Measurements from ENCODE around the gene FAM20A. TPM values are rescaled to one million over a fixed set of nuclear protein-coding genes. Genes with fewer than 3 reads are reported as not detected.

FAM20A gene
- polyA plus RNA-seq, 3 donors = 0.91 to 1.6 TPM; not detected in 1

- no peak for DNase-seq
- H3K9me3 Mint-ChIP-seq = peaks cover 0 to 12% (median 6%) of the 10 kb centered on the region in 7 donors
- H3K27ac Mint-ChIP-seq = no peak overlapping the region
- intact Hi-C loops (cut with micrococcal nuclease) = no loop called here
- Histone ChIP-seq H4K20me1 (ENCODE audit: insufficient read depth, low read length) (no peaks in the 10 kb centered on the region), H3K36me3 (replicated peaks in 1 of 2; ENCODE audit: control insufficient read depth in 1 of 2, insufficient read depth in 2 of 2, low read length in 2 of 2) (no peaks in the 10 kb centered on the region), H3K27ac (ENCODE audit: low read depth in 1 of 2, low read length in 2 of 2) (no peak overlapping the region), H2AFZ (ENCODE audit: insufficient read depth, low read depth, low read length, poor library complexity, severe bottlenecking) (no peak overlapping the region), H3K4me1 (ENCODE audit: control insufficient read depth in 1 of 2, insufficient read depth in 2 of 2, low read length in 2 of 2) (peaks cover 23 to 34% of the 10 kb centered on the region in 2 donors), H3K4me2 (replicated peaks; ENCODE audit: extremely low read depth, low read length, poor library complexity, severe bottlenecking) (no peak overlapping the region), H3K9me3 (replicated peaks in 1 of 2; ENCODE audit: control insufficient read depth in 1 of 2, insufficient read depth in 1 of 2, low read length in 2 of 2) (peaks cover 0 to 4% of the 10 kb centered on the region in 2 donors), H3K4me3 (replicated peaks in 1 of 3; ENCODE audit: low read depth in 2 of 3, low read length in 3 of 3) (no peak overlapping the region), H3K27me3 (ENCODE audit: control insufficient read depth in 2 of 2, insufficient read depth in 2 of 2, low read length in 2 of 2) (peaks cover 51 to 65% of the 10 kb centered on the region in 2 donors), H3K9ac (ENCODE audit: insufficient read depth, low read length, poor library complexity, severe bottlenecking) (no peak overlapping the region), H3K79me2 (ENCODE audit: insufficient read depth, low read length) (no peaks in the 10 kb centered on the region)
- H3K4me1 Mint-ChIP-seq = peaks cover 33% of the 10 kb centered on the region
- no peak for TF ChIP-seq CTCF (IDR thresholded peaks at IDR 0.05)
- H3K4me3 Mint-ChIP-seq = peak overlapping the region in 1 of 2 donors; percentile 13
- H3K27me3 Mint-ChIP-seq (ENCODE audit: low read depth in 3 of 3) = peaks cover 54 to 73% (median 61%) of the 10 kb centered on the region in 3 donors
- H3K36me3 Mint-ChIP-seq = peaks cover 13 to 30% of the 10 kb centered on the region in 2 donors
- WGBS (ENCODE audit: insufficient coverage) = 100% methylated on average over 2 of the region's 5 CpGs
These were observed 4.7 kb downstream of the FAM20A start for GRCh38 chr17:68596411-68596945.

- peak overlapping the region in 1 of 2 donors; percentile 13 for H3K4me3 Mint-ChIP-seq
- H2AFZ ChIP-seq (ENCODE audit: insufficient read depth, low read depth, low read length, poor library complexity, severe bottlenecking) = no peak overlapping the region
- H3K36me3 ChIP-seq (replicated peaks in 1 of 2; ENCODE audit: control insufficient read depth in 1 of 2, insufficient read depth in 2 of 2, low read length in 2 of 2) = no peaks in the 10 kb centered on the region
- H3K9me3 Mint-ChIP-seq = peaks cover 0 to 9% (median 5%) of the 10 kb centered on the region in 7 donors
- no peak overlapping the region for H3K4me2 ChIP-seq (replicated peaks; ENCODE audit: extremely low read depth, low read length, poor library complexity, severe bottlenecking)
- peaks cover 32% of the 10 kb centered on the region for H3K4me1 Mint-ChIP-seq
- no peaks in the 10 kb centered on the region for H4K20me1 ChIP-seq (ENCODE audit: insufficient read depth, low read length)
- peaks cover 0 to 4% of the 10 kb centered on the region in 2 donors for H3K9me3 ChIP-seq (replicated peaks in 1 of 2; ENCODE audit: control insufficient read depth in 1 of 2, insufficient read depth in 1 of 2, low read length in 2 of 2)
- no peak overlapping the region for H3K27ac ChIP-seq (ENCODE audit: low read depth in 1 of 2, low read length in 2 of 2)
- intact Hi-C loops (cut with micrococcal nuclease) = no loop called here
- no peak overlapping the region for H3K9ac ChIP-seq (ENCODE audit: insufficient read depth, low read length, poor library complexity, severe bottlenecking)
- no peak overlapping the region for H3K4me3 ChIP-seq (replicated peaks in 1 of 3; ENCODE audit: low read depth in 2 of 3, low read length in 3 of 3)
- H3K27me3 Mint-ChIP-seq (ENCODE audit: low read depth in 3 of 3) = peaks cover 55 to 73% (median 56%) of the 10 kb centered on the region in 3 donors
- no peaks in the 10 kb centered on the region for H3K79me2 ChIP-seq (ENCODE audit: insufficient read depth, low read length)
- peaks cover 13 to 30% of the 10 kb centered on the region in 2 donors for H3K36me3 Mint-ChIP-seq
- no peak for DNase-seq
- TF ChIP-seq CTCF (IDR thresholded peaks at IDR 0.05) = no peak
- H3K27ac Mint-ChIP-seq = no peak overlapping the region
- peaks cover 19 to 29% of the 10 kb centered on the region in 2 donors for H3K4me1 ChIP-seq (ENCODE audit: control insufficient read depth in 1 of 2, insufficient read depth in 2 of 2, low read length in 2 of 2)
- peaks cover 46 to 60% of the 10 kb centered on the region in 2 donors for H3K27me3 ChIP-seq (ENCODE audit: control insufficient read depth in 2 of 2, insufficient read depth in 2 of 2, low read length in 2 of 2)
- WGBS (ENCODE audit: insufficient coverage) = 69% methylated on average over 1 of the region's 2 CpGs
These were observed 5.2 kb downstream of the FAM20A start for GRCh38 chr17:68595986-68596385.

All from CD14-positive monocyte (primary cell).